SK-N-SH treated with all-trans-retinoic acid at 6 μM for 48 hours (cell line): Measurements from ENCODE around the gene OR51D1.

ENCODE experiments used
- ARNTL ChIP-seq: fragments of 450-650 bp; formaldehyde crosslinking; IDR thresholded peaks from 2 replicates; pipeline ENCODE4 v1.5.0; 2020; ENCODE audit warnings: low read depth, mild to moderate bottlenecking, moderate library complexity, borderline replicate concordance
- CSDC2 ChIP-seq: fragments of 250-450 bp; sonication (Bioruptor Pico); IDR thresholded peaks from 2 replicates; pipeline ENCODE4 v1.5.0; 2020; ENCODE audit warnings: mild to moderate bottlenecking, moderate library complexity
- ESRRG ChIP-seq: fragments of 250-450 bp; sonication (Bioruptor Pico); IDR thresholded peaks from 2 replicates; pipeline ENCODE4 v1.6.1; 2021; ENCODE audit warnings: mild to moderate bottlenecking
- GLIS3 ChIP-seq: fragments of 250-450 bp; sonication (Bioruptor Pico); IDR thresholded peaks from 2 replicates; pipeline ENCODE4 v1.5.0; 2020; ENCODE audit warnings: mild to moderate bottlenecking, moderate library complexity
- PPARA ChIP-seq: fragments of 250-450 bp; sonication (Bioruptor Pico); IDR thresholded peaks from 2 replicates; pipeline ENCODE4 v1.5.0; 2020; ENCODE audit warnings: mild to moderate bottlenecking, borderline replicate concordance
- RARB ChIP-seq: fragments of 250-450 bp; sonication (Bioruptor Pico); IDR thresholded peaks from 2 replicates; pipeline ENCODE4 v1.8.0; 2021; ENCODE audit warnings: mild to moderate bottlenecking, moderate library complexity
- SNAI2 ChIP-seq: fragments of 250-450 bp; sonication (Bioruptor Pico); IDR thresholded peaks from 2 replicates; pipeline ENCODE4 v1.5.0; 2020; ENCODE audit warnings: mild to moderate bottlenecking, moderate library complexity
- TOX ChIP-seq: fragments of 250-450 bp; sonication (Bioruptor Pico); IDR thresholded peaks from 2 replicates; pipeline ENCODE4 v1.8.0; 2021; ENCODE audit warnings: mild to moderate bottlenecking, moderate library complexity, borderline replicate concordance
- ZC3H10 ChIP-seq: fragments of 250-450 bp; sonication (Bioruptor Pico); IDR thresholded peaks from 2 replicates; pipeline ENCODE4 v1.5.1; 2021; ENCODE audit warnings: mild to moderate bottlenecking, moderate library complexity
- ZFP3 ChIP-seq: fragments of 250-450 bp; sonication (Bioruptor Pico); IDR thresholded peaks from 2 replicates; pipeline ENCODE4 v1.5.0; 2020; ENCODE audit warnings: mild to moderate bottlenecking, moderate library complexity
- ZNF8 ChIP-seq: fragments of 450-650 bp; formaldehyde crosslinking; IDR thresholded peaks from 2 replicates; pipeline ENCODE4 v1.5.0; 2020; ENCODE audit warnings: mild to moderate bottlenecking, moderate library complexity
- TF ChIP-seq, protein P1 (sequence below): fragments of 250-450 bp; sonication (Bioruptor Pico); IDR thresholded peaks from 2 replicates; pipeline ENCODE4 v1.8.0; 2020; ENCODE audit warnings: mild to moderate bottlenecking, moderate library complexity, borderline replicate concordance
- TF ChIP-seq, protein P2 (sequence below): fragments of 250-450 bp; sonication (Bioruptor Pico); IDR thresholded peaks from 2 replicates; pipeline ENCODE4 v1.5.1; 2020; ENCODE audit warnings: low read depth, mild to moderate bottlenecking, moderate library complexity
- TF ChIP-seq, protein P3 (sequence below): fragments of 250-450 bp; sonication (Bioruptor Pico); IDR thresholded peaks from 2 replicates; pipeline ENCODE4 v1.8.0; 2021; ENCODE audit warnings: low read depth, mild to moderate bottlenecking, moderate library complexity, borderline replicate concordance

- TF ChIP-seq ESRRG (CRISPR knock-in tag) (no peak), SNAI2 (CRISPR knock-in tag) (no peak), ZC3H10 (CRISPR knock-in tag) (no peak), RARB (CRISPR knock-in tag) (no peak), GLIS3 (CRISPR knock-in tag) (no peak), ARNTL (no peak), ZFP3 (no peak), ZNF8 (CRISPR knock-in tag) (no peak), PPARA (CRISPR knock-in tag) (no peak), TOX (CRISPR knock-in tag) (no peak), CSDC2 (CRISPR knock-in tag) (no peak)
- TF ChIP-seq, protein P1, sequence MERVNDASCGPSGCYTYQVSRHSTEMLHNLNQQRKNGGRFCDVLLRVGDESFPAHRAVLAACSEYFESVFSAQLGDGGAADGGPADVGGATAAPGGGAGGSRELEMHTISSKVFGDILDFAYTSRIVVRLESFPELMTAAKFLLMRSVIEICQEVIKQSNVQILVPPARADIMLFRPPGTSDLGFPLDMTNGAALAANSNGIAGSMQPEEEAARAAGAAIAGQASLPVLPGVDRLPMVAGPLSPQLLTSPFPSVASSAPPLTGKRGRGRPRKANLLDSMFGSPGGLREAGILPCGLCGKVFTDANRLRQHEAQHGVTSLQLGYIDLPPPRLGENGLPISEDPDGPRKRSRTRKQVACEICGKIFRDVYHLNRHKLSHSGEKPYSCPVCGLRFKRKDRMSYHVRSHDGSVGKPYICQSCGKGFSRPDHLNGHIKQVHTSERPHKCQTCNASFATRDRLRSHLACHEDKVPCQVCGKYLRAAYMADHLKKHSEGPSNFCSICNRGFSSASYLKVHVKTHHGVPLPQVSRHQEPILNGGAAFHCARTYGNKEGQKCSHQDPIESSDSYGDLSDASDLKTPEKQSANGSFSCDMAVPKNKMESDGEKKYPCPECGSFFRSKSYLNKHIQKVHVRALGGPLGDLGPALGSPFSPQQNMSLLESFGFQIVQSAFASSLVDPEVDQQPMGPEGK, result no peak
- TF ChIP-seq, protein P2, sequence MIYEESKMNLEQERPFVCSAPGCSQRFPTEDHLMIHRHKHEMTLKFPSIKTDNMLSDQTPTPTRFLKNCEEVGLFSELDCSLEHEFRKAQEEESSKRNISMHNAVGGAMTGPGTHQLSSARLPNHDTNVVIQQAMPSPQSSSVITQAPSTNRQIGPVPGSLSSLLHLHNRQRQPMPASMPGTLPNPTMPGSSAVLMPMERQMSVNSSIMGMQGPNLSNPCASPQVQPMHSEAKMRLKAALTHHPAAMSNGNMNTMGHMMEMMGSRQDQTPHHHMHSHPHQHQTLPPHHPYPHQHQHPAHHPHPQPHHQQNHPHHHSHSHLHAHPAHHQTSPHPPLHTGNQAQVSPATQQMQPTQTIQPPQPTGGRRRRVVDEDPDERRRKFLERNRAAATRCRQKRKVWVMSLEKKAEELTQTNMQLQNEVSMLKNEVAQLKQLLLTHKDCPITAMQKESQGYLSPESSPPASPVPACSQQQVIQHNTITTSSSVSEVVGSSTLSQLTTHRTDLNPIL, result no peak
- TF ChIP-seq, protein P3, sequence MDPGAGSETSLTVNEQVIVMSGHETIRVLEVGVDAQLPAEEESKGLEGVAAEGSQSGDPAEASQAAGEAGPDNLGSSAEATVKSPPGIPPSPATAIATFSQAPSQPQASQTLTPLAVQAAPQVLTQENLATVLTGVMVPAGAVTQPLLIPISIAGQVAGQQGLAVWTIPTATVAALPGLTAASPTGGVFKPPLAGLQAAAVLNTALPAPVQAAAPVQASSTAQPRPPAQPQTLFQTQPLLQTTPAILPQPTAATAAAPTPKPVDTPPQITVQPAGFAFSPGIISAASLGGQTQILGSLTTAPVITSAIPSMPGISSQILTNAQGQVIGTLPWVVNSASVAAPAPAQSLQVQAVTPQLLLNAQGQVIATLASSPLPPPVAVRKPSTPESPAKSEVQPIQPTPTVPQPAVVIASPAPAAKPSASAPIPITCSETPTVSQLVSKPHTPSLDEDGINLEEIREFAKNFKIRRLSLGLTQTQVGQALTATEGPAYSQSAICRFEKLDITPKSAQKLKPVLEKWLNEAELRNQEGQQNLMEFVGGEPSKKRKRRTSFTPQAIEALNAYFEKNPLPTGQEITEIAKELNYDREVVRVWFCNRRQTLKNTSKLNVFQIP (CRISPR knock-in tag), result no peak
Observed at GRCh38 chr11:4658629-4659445, 21.6 kb downstream of the OR51D1 start.
